ENCODE data around the gene METTL27.

Gene METTL27

GRCh38 chr7:73828972-73829371 lies 13.3 kb downstream of the METTL27 start:
- TF ChIP-seq CTCF (IDR thresholded peaks at IDR 0.05; ENCODE audit: low read depth, low read length): no peak
- no peak overlapping the region for H3K4me3 ChIP-seq (ENCODE audit: low read depth, low read length)

- no peak overlapping the region for H3K4me3 ChIP-seq (ENCODE audit: low read depth, low read length)
- TF ChIP-seq CTCF (IDR thresholded peaks at IDR 0.05; ENCODE audit: low read depth, low read length): no peak
Observed at GRCh38 chr7:73828107-73828803, 14.1 kb downstream of the METTL27 start.

GRCh38 chr7:73827567-73828106 lies 14.7 kb downstream of the METTL27 start:
- H3K4me3 ChIP-seq (ENCODE audit: low read depth, low read length): no peak overlapping the region
- TF ChIP-seq CTCF (IDR thresholded peaks at IDR 0.05; ENCODE audit: low read depth, low read length): no peak

- TF ChIP-seq CTCF (IDR thresholded peaks at IDR 0.05; ENCODE audit: low read depth, low read length): no peak
- no peak overlapping the region for H3K4me3 ChIP-seq (ENCODE audit: low read depth, low read length)
Observed at GRCh38 chr7:73824986-73825385, 17.3 kb downstream of the METTL27 start.

GRCh38 chr7:73823873-73824592 lies 18.3 kb downstream of the METTL27 start:
- H3K4me3 ChIP-seq (ENCODE audit: low read depth, low read length): no peak overlapping the region
- no peak for TF ChIP-seq CTCF (IDR thresholded peaks at IDR 0.05; ENCODE audit: low read depth, low read length)

GRCh38 chr7:73823257-73823656 lies 19.1 kb downstream of the METTL27 start:
- no peak overlapping the region for H3K4me3 ChIP-seq (ENCODE audit: low read depth, low read length)
- TF ChIP-seq CTCF (IDR thresholded peaks at IDR 0.05; ENCODE audit: low read depth, low read length): no peak

Measured in WI38 (cell line).